Measurements from ENCODE around the gene HAND1. TPM values are rescaled to one million over a fixed set of nuclear protein-coding genes. Genes with fewer than 3 reads are reported as not detected.

Gene HAND1
- total and polyA plus RNA-seq, 7 experiments from 2014 or later: not detected

DNA sequence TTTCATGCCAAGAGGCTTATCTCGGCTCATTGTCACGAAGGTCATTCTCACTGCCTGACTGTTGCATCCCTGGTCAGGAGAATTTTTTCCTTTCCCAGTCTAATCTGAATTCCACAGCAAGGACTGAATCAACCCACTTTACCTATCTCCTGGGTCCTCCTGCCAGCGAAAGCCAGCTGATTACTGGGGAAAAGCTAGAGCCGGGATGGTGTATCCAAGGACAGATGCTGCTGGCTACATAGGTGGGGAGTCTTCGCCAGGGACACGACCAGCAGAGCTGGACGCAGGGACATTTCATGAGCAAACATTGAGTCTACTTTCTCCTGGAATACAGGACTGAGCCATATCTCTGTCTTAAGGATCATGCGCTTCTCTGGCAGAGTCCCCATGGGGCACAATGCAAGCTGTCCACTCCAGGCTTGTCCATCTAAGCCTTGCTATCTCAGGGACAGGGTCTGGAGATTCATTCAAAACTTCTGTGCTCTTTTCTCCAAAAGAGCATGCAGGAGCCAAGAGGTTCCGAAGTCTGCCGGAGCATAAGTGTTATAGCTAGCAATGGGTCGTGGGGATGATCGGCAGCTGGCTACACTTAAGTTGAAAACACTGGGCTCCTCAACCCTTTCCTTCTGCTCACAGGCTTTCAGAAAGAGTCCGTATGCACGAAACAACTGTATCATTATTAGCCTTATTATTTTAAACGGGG is 6.5 kb upstream of the HAND1 start:
- H3K4me1 Mint-ChIP-seq: peaks cover 5 to 28% (median 20%) of the 10 kb centered on the region in 7 donors
- Histone ChIP-seq H3K36me3 (ENCODE audit: control insufficient read depth in 2 of 3, insufficient read depth in 3 of 3, low read length in 3 of 3) (no peaks in the 10 kb centered on the region), H3K4me3 (ENCODE audit: low read length) (no peak overlapping the region), H3K27ac (ENCODE audit: low read depth, low read length) (no peak overlapping the region), H3K4me1 (ENCODE audit: control insufficient read depth in 2 of 2, insufficient read depth in 2 of 2, low read length in 2 of 2) (no peaks in the 10 kb centered on the region), H3K9me3 (ENCODE audit: control insufficient read depth in 2 of 3, low read length in 3 of 3) (no peaks in the 10 kb centered on the region), H3K27me3 (ENCODE audit: control insufficient read depth in 2 of 2, insufficient read depth in 2 of 2, low read length in 2 of 2) (peaks cover 18 to 42% of the 10 kb centered on the region in 2 donors)
- CTCF ChIA-PET: no interaction called here
- peaks cover 83 to 90% (median 88%) of the 10 kb centered on the region in 5 donors for H3K27me3 Mint-ChIP-seq
- peaks cover 0 to 3% (median 0%) of the 10 kb centered on the region in 11 donors for H3K9me3 Mint-ChIP-seq
- ATAC-seq (no peak), DNase-seq (no peak)
- H3K4me3 Mint-ChIP-seq: peak overlapping the region in 2 of 10 donors; percentile 34 to 50
- H3K36me3 Mint-ChIP-seq: peaks cover 0 to 5% (median 0%) of the 10 kb centered on the region in 5 donors
- POLR2A ChIA-PET: no interaction called here
- intact Hi-C loops (cut with micrococcal nuclease): no loop called here
- peak overlapping the region in 1 of 9 donors; percentile 64 for H3K27ac Mint-ChIP-seq

DNA sequence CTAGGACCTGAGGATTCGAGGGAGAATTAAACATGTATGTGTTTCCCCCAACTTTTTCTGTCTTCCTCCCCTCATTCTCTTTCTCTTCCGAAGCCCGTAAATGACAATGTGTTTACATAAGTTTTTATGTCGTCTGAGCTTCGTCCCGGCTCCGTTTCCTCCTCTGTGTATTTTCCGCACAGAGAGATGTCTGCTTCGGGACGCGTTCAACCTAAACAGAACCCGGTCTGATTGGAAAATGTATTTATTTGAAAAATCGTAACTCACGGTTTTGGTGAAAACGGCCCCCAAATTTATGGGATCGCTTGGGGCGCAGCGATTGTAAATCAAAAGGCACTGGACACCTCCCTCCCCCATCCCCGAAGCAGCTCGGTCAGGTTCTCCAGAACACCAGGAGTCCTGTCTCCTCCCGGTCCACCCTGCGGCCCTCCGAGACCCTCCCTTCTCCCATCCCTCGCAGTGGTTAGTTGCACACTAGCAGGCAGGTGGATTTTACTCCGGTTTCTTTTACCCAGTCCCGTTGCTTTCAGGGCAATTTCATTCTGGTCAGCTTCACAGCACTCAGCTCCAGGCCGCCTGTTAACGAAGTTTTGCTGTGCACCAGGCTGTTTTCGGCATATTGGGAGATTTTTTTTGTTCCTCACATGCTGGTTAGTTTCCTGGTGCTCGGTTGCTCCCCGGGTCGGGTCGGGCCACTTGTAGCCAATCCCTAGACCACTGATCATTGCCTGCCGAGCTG is 5.8 kb upstream of the HAND1 start:
- intact Hi-C loops (cut with micrococcal nuclease): loop anchor here in 1 of 2 donors (1.0 kb wide), 1 partner anchor 12 kb away; no protein-coding TSS in a partner anchor
- Histone ChIP-seq H3K4me1 (ENCODE audit: control insufficient read depth in 2 of 2, insufficient read depth in 2 of 2, low read length in 2 of 2) (no peaks in the 10 kb centered on the region), H3K36me3 (ENCODE audit: control insufficient read depth in 2 of 3, insufficient read depth in 3 of 3, low read length in 3 of 3) (no peaks in the 10 kb centered on the region), H3K9me3 (ENCODE audit: control insufficient read depth in 2 of 3, low read length in 3 of 3) (no peaks in the 10 kb centered on the region), H3K27ac (ENCODE audit: low read depth, low read length) (no peak overlapping the region), H3K27me3 (ENCODE audit: control insufficient read depth in 2 of 2, insufficient read depth in 2 of 2, low read length in 2 of 2) (peaks cover 18 to 47% of the 10 kb centered on the region in 2 donors), H3K4me3 (ENCODE audit: low read length) (no peak overlapping the region)
- Mint-ChIP-seq H3K4me3 (peak overlapping the region in 5 of 10 donors; percentile 7 to 50 (median 34)), H3K9me3 (peaks cover 0 to 3% (median 0%) of the 10 kb centered on the region in 11 donors), H3K4me1 (peaks cover 7 to 35% (median 25%) of the 10 kb centered on the region in 7 donors), H3K36me3 (peaks cover 0 to 7% (median 0%) of the 10 kb centered on the region in 5 donors), H3K27ac (peak overlapping the region in 1 of 9 donors; percentile 64), H3K27me3 (peaks cover 85 to 93% (median 88%) of the 10 kb centered on the region in 5 donors)
- no peak for DNase-seq
- no peak for ATAC-seq
- POLR2A ChIA-PET: no interaction called here
- CTCF ChIA-PET: interaction anchor here (1.0 kb wide), 2 partner anchors 12 to 17 kb away, joined by 3 read pairs; no protein-coding TSS in a partner anchor

GRCh38 chr5:154482528-154483449 is 4.8 kb upstream of the HAND1 start:
- no peaks in the 10 kb centered on the region for H3K36me3 ChIP-seq (ENCODE audit: control insufficient read depth in 2 of 3, insufficient read depth in 3 of 3, low read length in 3 of 3)
- peaks cover 7 to 35% (median 25%) of the 10 kb centered on the region in 7 donors for H3K4me1 Mint-ChIP-seq
- no peak overlapping the region for H3K27ac ChIP-seq (ENCODE audit: low read depth, low read length)
- H3K4me3 Mint-ChIP-seq: peak overlapping the region in 3 of 10 donors; percentile 21 to 28 (median 26)
- H3K27me3 Mint-ChIP-seq: peaks cover 82 to 96% (median 87%) of the 10 kb centered on the region in 5 donors
- H3K4me1 ChIP-seq (ENCODE audit: control insufficient read depth in 2 of 2, insufficient read depth in 2 of 2, low read length in 2 of 2): no peaks in the 10 kb centered on the region
- H3K9me3 ChIP-seq (ENCODE audit: control insufficient read depth in 2 of 3, low read length in 3 of 3): no peaks in the 10 kb centered on the region
- DNase-seq (peak in 1 of 9 donors; percentile 22), ATAC-seq (no peak)
- peak overlapping the region in 1 of 9 donors; percentile 46 for H3K27ac Mint-ChIP-seq
- peaks cover 0 to 7% (median 0%) of the 10 kb centered on the region in 5 donors for H3K36me3 Mint-ChIP-seq
- H3K4me3 ChIP-seq (ENCODE audit: low read length): no peak overlapping the region
- intact Hi-C loops (cut with micrococcal nuclease): loop anchor here in 1 of 2 donors (1.0 kb wide), 1 partner anchor 10 kb away; no protein-coding TSS in a partner anchor
- H3K27me3 ChIP-seq (ENCODE audit: control insufficient read depth in 2 of 2, insufficient read depth in 2 of 2, low read length in 2 of 2): peaks cover 18 to 48% of the 10 kb centered on the region in 2 donors
- POLR2A ChIA-PET: no interaction called here
- peaks cover 0 to 3% (median 0%) of the 10 kb centered on the region in 11 donors for H3K9me3 Mint-ChIP-seq
- CTCF ChIA-PET: interaction anchor here (1.0 to 1.1 kb wide), 3 partner anchors 11 to 16 kb away, joined by 3 read pairs; no protein-coding TSS in a partner anchor

- Histone ChIP-seq H3K4me1 (ENCODE audit: control insufficient read depth in 2 of 2, insufficient read depth in 2 of 2, low read length in 2 of 2) (peaks cover 1 to 9% of the 10 kb centered on the region in 2 donors), H3K9me3 (ENCODE audit: control insufficient read depth in 2 of 3, low read length in 3 of 3) (no peaks in the 10 kb centered on the region), H3K27me3 (ENCODE audit: control insufficient read depth in 2 of 2, insufficient read depth in 2 of 2, low read length in 2 of 2) (peaks cover 18 to 57% of the 10 kb centered on the region in 2 donors), H3K4me3 (ENCODE audit: low read length) (no peak overlapping the region), H3K36me3 (ENCODE audit: control insufficient read depth in 2 of 3, insufficient read depth in 3 of 3, low read length in 3 of 3) (no peaks in the 10 kb centered on the region), H3K27ac (ENCODE audit: low read depth, low read length) (no peak overlapping the region)
- Mint-ChIP-seq H3K27me3 (peaks cover 80 to 96% (median 85%) of the 10 kb centered on the region in 5 donors), H3K9me3 (peaks cover 0 to 3% (median 0%) of the 10 kb centered on the region in 11 donors), H3K4me1 (peaks cover 12 to 42% (median 32%) of the 10 kb centered on the region in 7 donors), H3K27ac (no peak overlapping the region), H3K36me3 (peaks cover 0 to 11% (median 0%) of the 10 kb centered on the region in 5 donors), H3K4me3 (no peak overlapping the region)
- ChIA-PET POLR2A (no interaction called here), CTCF (interaction anchor here (1.1 kb wide), 1 partner anchor 14 kb away, joined by 3 read pairs; no protein-coding TSS in a partner anchor)
- intact Hi-C loops (cut with micrococcal nuclease): no loop called here
- DNase-seq: no peak
- ATAC-seq: no peak
Observed at GRCh38 chr5:154481584-154482381, 3.8 kb upstream of the HAND1 start.

DNA sequence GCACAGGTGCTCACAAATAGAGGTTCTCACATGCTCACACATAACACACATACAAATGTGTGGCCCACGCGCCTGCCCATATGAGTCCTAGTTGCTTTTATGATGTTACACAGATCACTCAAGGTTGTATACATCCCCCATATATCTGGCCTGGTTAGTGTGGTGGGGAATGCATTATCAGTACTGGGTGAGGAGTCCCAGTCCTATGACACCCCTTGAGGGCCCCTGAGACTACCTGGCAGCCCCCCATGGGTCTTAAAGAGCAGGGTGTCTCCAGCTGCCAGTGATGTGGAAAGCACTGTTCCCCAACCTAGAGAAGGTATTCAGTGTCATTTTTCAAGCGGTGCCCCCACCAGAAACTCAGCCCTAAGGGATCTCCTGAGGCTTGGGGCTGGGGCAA is 2.8 kb upstream of the HAND1 start:
- peaks cover 11 to 62% of the 10 kb centered on the region in 2 donors for H3K27me3 ChIP-seq (ENCODE audit: control insufficient read depth in 2 of 2, insufficient read depth in 2 of 2, low read length in 2 of 2)

More for the DNA sequence above, 2.8 kb upstream of the HAND1 start:
- no peaks in the 10 kb centered on the region for H3K36me3 ChIP-seq (ENCODE audit: control insufficient read depth in 2 of 3, insufficient read depth in 3 of 3, low read length in 3 of 3)
- DNase-seq (no peak), ATAC-seq (no peak)
- H3K27me3 Mint-ChIP-seq: peaks cover 80 to 96% (median 85%) of the 10 kb centered on the region in 5 donors
- peaks cover 17 to 52% (median 39%) of the 10 kb centered on the region in 7 donors for H3K4me1 Mint-ChIP-seq
- H3K9me3 ChIP-seq (ENCODE audit: control insufficient read depth in 2 of 3, low read length in 3 of 3): no peaks in the 10 kb centered on the region
- ChIA-PET POLR2A (no interaction called here), CTCF (no interaction called here)
- H3K4me3 Mint-ChIP-seq: no peak overlapping the region
- H3K27ac ChIP-seq (ENCODE audit: low read depth, low read length): no peak overlapping the region
- H3K4me3 ChIP-seq (ENCODE audit: low read length): no peak overlapping the region
- H3K27ac Mint-ChIP-seq: no peak overlapping the region
- H3K9me3 Mint-ChIP-seq: peaks cover 0 to 5% (median 0%) of the 10 kb centered on the region in 11 donors
- H3K36me3 Mint-ChIP-seq: peaks cover 0 to 11% (median 0%) of the 10 kb centered on the region in 5 donors
- peaks cover 8 to 17% of the 10 kb centered on the region in 2 donors for H3K4me1 ChIP-seq (ENCODE audit: control insufficient read depth in 2 of 2, insufficient read depth in 2 of 2, low read length in 2 of 2)
- intact Hi-C loops (cut with micrococcal nuclease): no loop called here
